ELF-1 (cell line): ENCODE measurements around the gene PLG.
"Not testable (repeated sequence)": the region's sequence is repeated elsewhere in the genome, so short reads cannot be mapped to it uniquely, and the experiment has no call there.

ENCODE experiments used
- DNase-seq: peaks from one replicate; pipeline ENCODE4 v3.0.0-alpha.2; 2016; ENCODE audit warnings: low read depth, low spot score

Gene PLG

GRCh38 chr6:160701918-160702680 lies at the start of gene PLG:
PLG (plus strand) TSS chr6:160702244; CDS start chr6:160702305, 61 bp downstream.
- DNase-seq: not testable (repeated sequence)

- DNase-seq: no peak
Observed at GRCh38 chr6:160659562-160659961, 42.5 kb upstream of the PLG start.

GRCh38 chr6:160661216-160661615 lies 40.8 kb upstream of the PLG start:
- no peak for DNase-seq

GRCh38 chr6:160662429-160662828 lies 39.6 kb upstream of the PLG start:
- no peak for DNase-seq

- DNase-seq: no peak
Observed at GRCh38 chr6:160662842-160663241, 39.2 kb upstream of the PLG start.

- not testable (repeated sequence) for DNase-seq
Observed at GRCh38 chr6:160664198-160664597, 37.8 kb upstream of the PLG start, which contains the start of gene LPA. LPA (minus strand) TSS chr6:160664275; CDS start chr6:160664214, 61 bp downstream.

- DNase-seq: peak; percentile 63
Observed at GRCh38 chr6:160667639-160668481, 34.2 kb upstream of the PLG start.

- no peak for DNase-seq
Observed at GRCh38 chr6:160668589-160668988, 33.5 kb upstream of the PLG start.

- DNase-seq: not testable (repeated sequence)
Observed at GRCh38 chr6:160676418-160676817, 25.6 kb upstream of the PLG start.

- no peak for DNase-seq
Observed at GRCh38 chr6:160678230-160678629, 23.8 kb upstream of the PLG start.

GRCh38 chr6:160678744-160679401 lies 23.2 kb upstream of the PLG start:
- no peak for DNase-seq

- no peak for DNase-seq
Observed at GRCh38 chr6:160679402-160679769, 22.7 kb upstream of the PLG start.

GRCh38 chr6:160685101-160685761 lies 16.8 kb upstream of the PLG start:
- not testable (repeated sequence) for DNase-seq

- DNase-seq: peak; percentile 36
Observed at GRCh38 chr6:160685762-160686450, 16.1 kb upstream of the PLG start.

- DNase-seq: no peak
Observed at GRCh38 chr6:160690458-160690857, 11.6 kb upstream of the PLG start.

GRCh38 chr6:160691617-160692016 lies 10.4 kb upstream of the PLG start:
- no peak for DNase-seq

- no peak for DNase-seq
Observed at GRCh38 chr6:160692369-160692959, 9.6 kb upstream of the PLG start.

GRCh38 chr6:160695025-160695424 lies 7.0 kb upstream of the PLG start:
- not testable (repeated sequence) for DNase-seq

GRCh38 chr6:160695622-160696021 lies 6.4 kb upstream of the PLG start:
- not testable (repeated sequence) for DNase-seq

GRCh38 chr6:160696884-160697283 lies 5.2 kb upstream of the PLG start:
- not testable (repeated sequence) for DNase-seq

GRCh38 chr6:160697826-160698225 lies 4.2 kb upstream of the PLG start:
- no peak for DNase-seq
